GF-D8 (cell line): ENCODE results near the gene ANKRD18A.

ENCODE experiments used
- DNase-seq: peaks from one replicate; lab custom pipeline; 2025; lab: John Stamatoyannopoulos, UW

Gene ANKRD18A

GRCh38 chr9:38620483-38621433, at the start of gene ANKRD18A:
Gene ANKRD18A (minus strand): TSS chr9:38620596. CDS start chr9:38620285, 311 bp downstream.
- peak; percentile 39 for DNase-seq

DNA sequence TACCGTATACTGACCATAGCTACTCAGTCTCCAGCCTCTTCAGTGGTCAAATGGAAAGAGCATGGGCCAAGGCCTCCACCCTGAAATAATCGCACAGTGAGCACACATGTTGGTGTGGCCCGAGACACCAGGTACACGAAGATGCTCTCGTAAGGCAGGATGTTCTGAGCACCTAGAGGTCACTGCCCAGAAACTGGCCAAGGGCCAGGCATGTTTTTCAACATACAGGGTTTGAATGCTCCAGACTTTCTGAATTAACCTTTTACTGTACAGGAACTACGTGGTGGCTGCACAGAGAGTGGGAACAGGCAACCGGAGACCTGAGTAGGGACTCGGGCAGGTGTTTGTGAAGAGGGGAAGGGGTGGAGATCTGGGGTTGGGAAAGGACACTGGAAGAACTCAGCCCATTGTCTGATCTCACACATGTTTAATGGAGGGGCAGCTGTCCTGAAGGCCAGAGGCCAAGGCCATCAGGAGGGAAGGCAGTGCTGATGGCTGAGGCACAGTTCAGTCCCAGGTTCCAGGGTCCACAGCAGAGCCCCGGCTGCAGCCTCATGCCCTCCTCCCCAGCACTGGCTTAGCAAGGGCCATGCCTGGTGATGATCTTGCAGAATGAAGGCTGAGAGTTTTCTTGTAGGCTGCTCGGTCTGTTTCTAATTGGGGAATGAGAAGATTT, 48.5 kb upstream of the ANKRD18A start:
- DNase-seq = no peak

- no peak for DNase-seq
These were observed 42.6 kb upstream of the ANKRD18A start for GRCh38 chr9:38662763-38663593.

DNA sequence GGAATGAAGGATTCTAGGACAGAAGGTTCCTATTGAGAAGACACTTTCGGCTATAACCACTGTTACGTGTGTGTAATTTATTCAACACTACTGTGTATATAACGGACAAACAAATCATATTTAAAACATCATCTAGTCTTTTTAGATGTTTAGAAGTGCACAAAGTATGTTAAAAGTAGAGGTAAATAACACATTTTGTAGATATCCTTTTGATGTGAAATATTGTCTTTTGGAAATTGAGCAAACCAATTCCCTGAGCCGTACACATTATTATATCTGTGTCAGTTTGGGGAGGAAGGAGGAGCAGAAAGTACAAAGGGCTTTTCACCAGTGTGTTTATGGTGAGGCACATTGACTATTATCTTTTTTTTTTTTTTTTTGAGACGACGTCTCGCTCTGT, 39.1 kb upstream of the ANKRD18A start:
- no peak for DNase-seq

- no peak for DNase-seq
These were observed 36.5 kb upstream of the ANKRD18A start for GRCh38 chr9:38656896-38657295.

GRCh38 chr9:38652486-38652885, 32.1 kb upstream of the ANKRD18A start:
- DNase-seq = no peak

GRCh38 chr9:38652044-38652443, 31.6 kb upstream of the ANKRD18A start:
- DNase-seq = no peak

- DNase-seq = no peak
These were observed 31.1 kb upstream of the ANKRD18A start for GRCh38 chr9:38651400-38652042.

GRCh38 chr9:38650564-38650963, 30.2 kb upstream of the ANKRD18A start:
- no peak for DNase-seq

DNA sequence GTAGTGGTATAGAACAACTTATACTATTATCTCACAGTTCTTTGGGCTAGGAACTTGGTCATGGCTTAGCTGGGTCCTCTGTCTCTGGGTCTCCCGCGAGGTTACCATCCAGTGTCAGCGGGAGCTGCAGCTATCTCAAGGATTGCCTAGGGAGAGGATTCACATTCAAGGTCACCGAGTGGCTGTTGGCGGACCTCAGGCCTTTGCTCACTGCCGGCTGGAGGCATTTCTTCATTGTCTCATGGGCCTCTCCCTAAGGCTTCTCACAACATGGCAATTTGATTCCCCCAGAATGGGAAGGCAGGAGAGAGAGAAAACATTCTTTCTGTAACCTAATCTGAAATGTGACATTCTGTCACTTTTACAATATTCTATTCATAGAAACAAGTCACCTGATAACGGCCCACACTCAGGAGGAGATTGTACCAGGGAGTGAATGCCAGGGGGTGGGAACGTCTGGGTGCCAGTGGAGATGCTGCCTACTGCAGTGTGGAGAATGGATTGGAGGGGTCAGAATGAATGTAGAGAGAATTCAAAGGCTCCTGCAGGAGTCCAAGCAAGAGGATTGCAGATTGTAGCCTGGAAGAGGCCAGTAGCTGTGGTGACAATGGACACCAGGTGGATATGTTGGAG, 29.5 kb upstream of the ANKRD18A start:
- DNase-seq = no peak

- DNase-seq = no peak
These were observed 24.2 kb upstream of the ANKRD18A start for GRCh38 chr9:38644601-38645000.

DNA sequence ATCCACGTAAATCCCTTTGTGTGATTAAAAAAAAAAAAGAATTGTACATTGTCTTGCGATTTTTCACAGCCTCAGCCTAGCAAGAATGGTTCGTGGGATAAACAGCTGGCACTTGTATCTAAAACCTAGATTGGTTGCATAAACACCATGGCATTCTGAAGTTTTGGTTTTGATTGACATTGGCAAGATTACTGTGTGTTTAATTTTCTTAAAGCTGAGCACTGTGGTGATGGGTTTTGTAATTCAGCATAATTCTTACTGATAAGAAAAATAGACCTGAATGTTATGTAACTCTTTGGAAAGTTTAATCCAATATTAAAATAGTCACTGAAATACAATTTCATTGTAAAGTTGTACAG, 23.4 kb upstream of the ANKRD18A start:
- no peak for DNase-seq

GRCh38 chr9:38642951-38643814, 22.8 kb upstream of the ANKRD18A start:
- DNase-seq = no peak

GRCh38 chr9:38641985-38642864, 21.8 kb upstream of the ANKRD18A start:
- DNase-seq = no peak

GRCh38 chr9:38641142-38641541, 20.7 kb upstream of the ANKRD18A start:
- no peak for DNase-seq

- DNase-seq = no peak
These were observed 19.2 kb upstream of the ANKRD18A start for GRCh38 chr9:38639577-38639940.

- no peak for DNase-seq
These were observed 18.6 kb upstream of the ANKRD18A start for GRCh38 chr9:38638881-38639576.

DNA sequence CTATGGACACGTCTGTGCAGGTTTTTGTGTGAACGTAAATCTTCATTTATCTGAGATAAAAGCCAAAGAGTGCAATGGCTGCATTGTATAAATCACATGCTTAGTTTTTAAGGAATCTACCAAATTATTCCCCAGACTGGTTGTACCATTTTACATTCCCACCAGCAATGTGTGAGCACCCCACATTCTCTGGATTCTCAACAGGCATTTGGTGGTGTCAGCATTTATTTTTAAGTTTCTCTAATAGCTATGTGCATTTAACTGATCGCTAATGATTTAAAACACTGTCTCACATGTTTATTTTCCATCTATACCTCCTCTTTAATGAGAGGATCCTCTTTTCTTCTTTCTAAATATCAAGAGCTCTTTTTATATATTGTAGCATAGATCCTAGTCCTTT, 13.9 kb upstream of the ANKRD18A start:
- DNase-seq = no peak

- DNase-seq = no peak
These were observed 9.1 kb upstream of the ANKRD18A start for GRCh38 chr9:38629511-38629910.
